Measurements from ENCODE around the gene PRR5L.

Gene PRR5L

GRCh38 chr11:36455658-36456111 lies 159.6 kb downstream of the PRR5L start:
- Histone ChIP-seq H3K27me3 (ENCODE audit: control insufficient read depth in 1 of 2, insufficient read depth in 1 of 2, low read length in 2 of 2) (no peaks in the 10 kb centered on the region), H3K4me1 (ENCODE audit: control insufficient read depth, insufficient read depth, low read depth, low read length) (peaks cover 55% of the 10 kb centered on the region), H3K27ac (ENCODE audit: low read length, poor library complexity, severe bottlenecking) (peak overlapping the region; percentile 98), H4K8ac (ENCODE audit: low read length) (peak overlapping the region; percentile 98), H3K4me3 (ENCODE audit: insufficient read depth in 1 of 2, low read depth in 1 of 2, low read length in 2 of 2) (no peak overlapping the region), H3K18ac (ENCODE audit: low read depth in 1 of 2, low read length in 2 of 2) (peak overlapping the region; percentile 91 to 97), H2AK5ac (ENCODE audit: low read length, severe bottlenecking) (peak overlapping the region; percentile 96), H3K23ac (ENCODE audit: low read length in 2 of 2) (peak overlapping the region in 1 of 2 experiments; percentile 76), H2BK12ac (ENCODE audit: low read length in 2 of 2) (peak overlapping the region; percentile 93 to 98), H3K36me3 (ENCODE audit: control insufficient read depth in 1 of 2, insufficient read depth in 2 of 2, low read depth in 1 of 2, low read length in 2 of 2) (peaks cover 0 to 57% of the 10 kb centered on the region in 2 experiments), H3K4ac (ENCODE audit: low read depth in 1 of 2, low read length in 2 of 2) (peak overlapping the region; percentile 62 to 95), H3K9ac (ENCODE audit: low read length) (peak overlapping the region; percentile 73), H3K4me2 (ENCODE audit: low read length, poor library complexity, severe bottlenecking) (no peak overlapping the region), H2BK5ac (ENCODE audit: low read depth, low read length, poor library complexity, severe bottlenecking) (peak overlapping the region; percentile 97), H2BK120ac (ENCODE audit: low read depth, low read length) (peak overlapping the region; percentile 99), H3K79me1 (replicated peaks; ENCODE audit: low read length, poor library complexity, severe bottlenecking) (peaks cover 14% of the 10 kb centered on the region), H2AFZ (ENCODE audit: low read depth, low read length) (no peak overlapping the region), H3K9me3 (ENCODE audit: control insufficient read depth, low read length) (no peaks in the 10 kb centered on the region), H2BK15ac (ENCODE audit: low read depth, poor library complexity, severe bottlenecking) (peak overlapping the region; percentile 98), H4K91ac (ENCODE audit: low read length) (peak overlapping the region; percentile 99), H3K14ac (ENCODE audit: low read length in 2 of 2) (no peak overlapping the region)
- 3% methylated on average over 10 of the region's 11 CpGs for WGBS
- DNase-seq: peak; percentile 99

DNA sequence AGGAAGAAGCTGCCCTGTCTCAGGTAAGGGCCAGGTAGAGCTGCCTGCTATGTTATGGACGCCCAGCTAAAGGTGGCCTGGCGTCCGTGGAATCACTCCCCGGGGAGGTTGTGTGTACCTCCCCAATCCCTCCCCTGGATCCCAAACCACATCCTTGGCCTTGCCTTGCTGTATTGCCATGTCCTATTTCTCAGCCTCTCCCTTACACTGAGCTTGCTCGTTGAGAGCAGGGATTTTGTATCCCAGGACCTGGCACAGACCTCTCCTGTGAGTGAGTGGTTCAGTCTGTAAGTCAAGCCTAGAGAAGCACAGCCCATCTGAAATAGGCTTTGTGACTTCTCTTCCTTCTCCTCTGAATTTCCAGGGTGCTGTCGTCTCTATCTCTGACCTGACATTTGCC lies 160.1 kb downstream of the PRR5L start:
- Histone ChIP-seq H3K4me2 (ENCODE audit: low read length, poor library complexity, severe bottlenecking) (no peak overlapping the region), H3K36me3 (ENCODE audit: control insufficient read depth in 1 of 2, insufficient read depth in 2 of 2, low read depth in 1 of 2, low read length in 2 of 2) (peaks cover 0 to 55% of the 10 kb centered on the region in 2 experiments), H2AK5ac (ENCODE audit: low read length, severe bottlenecking) (peak overlapping the region; percentile 97), H4K91ac (ENCODE audit: low read length) (peak overlapping the region; percentile 86), H3K9me3 (ENCODE audit: control insufficient read depth, low read length) (no peaks in the 10 kb centered on the region), H2AFZ (ENCODE audit: low read depth, low read length) (no peak overlapping the region), H3K14ac (ENCODE audit: low read length in 2 of 2) (peak overlapping the region in 1 of 2 experiments; percentile 85), H2BK5ac (ENCODE audit: low read depth, low read length, poor library complexity, severe bottlenecking) (peak overlapping the region; percentile 80), H2BK12ac (ENCODE audit: low read length in 2 of 2) (peak overlapping the region; percentile 93 to 98), H3K4me1 (ENCODE audit: control insufficient read depth, insufficient read depth, low read depth, low read length) (peaks cover 51% of the 10 kb centered on the region), H2BK120ac (ENCODE audit: low read depth, low read length) (peak overlapping the region; percentile 82), H3K79me1 (replicated peaks; ENCODE audit: low read length, poor library complexity, severe bottlenecking) (peaks cover 16% of the 10 kb centered on the region), H3K27me3 (ENCODE audit: control insufficient read depth in 1 of 2, insufficient read depth in 1 of 2, low read length in 2 of 2) (no peaks in the 10 kb centered on the region), H3K9ac (ENCODE audit: low read length) (peak overlapping the region; percentile 73), H4K8ac (ENCODE audit: low read length) (peak overlapping the region; percentile 98), H3K4me3 (ENCODE audit: insufficient read depth in 1 of 2, low read depth in 1 of 2, low read length in 2 of 2) (no peak overlapping the region), H3K18ac (ENCODE audit: low read depth in 1 of 2, low read length in 2 of 2) (peak overlapping the region; percentile 91 to 97), H2BK15ac (ENCODE audit: low read depth, poor library complexity, severe bottlenecking) (peak overlapping the region; percentile 82), H3K4ac (ENCODE audit: low read depth in 1 of 2, low read length in 2 of 2) (peak overlapping the region; percentile 62 to 95), H3K27ac (ENCODE audit: low read length, poor library complexity, severe bottlenecking) (peak overlapping the region; percentile 98), H3K23ac (ENCODE audit: low read length in 2 of 2) (peak overlapping the region in 1 of 2 experiments; percentile 76)
- DNase-seq: no peak
- WGBS: 30% methylated on average over 6 of the region's 6 CpGs

DNA sequence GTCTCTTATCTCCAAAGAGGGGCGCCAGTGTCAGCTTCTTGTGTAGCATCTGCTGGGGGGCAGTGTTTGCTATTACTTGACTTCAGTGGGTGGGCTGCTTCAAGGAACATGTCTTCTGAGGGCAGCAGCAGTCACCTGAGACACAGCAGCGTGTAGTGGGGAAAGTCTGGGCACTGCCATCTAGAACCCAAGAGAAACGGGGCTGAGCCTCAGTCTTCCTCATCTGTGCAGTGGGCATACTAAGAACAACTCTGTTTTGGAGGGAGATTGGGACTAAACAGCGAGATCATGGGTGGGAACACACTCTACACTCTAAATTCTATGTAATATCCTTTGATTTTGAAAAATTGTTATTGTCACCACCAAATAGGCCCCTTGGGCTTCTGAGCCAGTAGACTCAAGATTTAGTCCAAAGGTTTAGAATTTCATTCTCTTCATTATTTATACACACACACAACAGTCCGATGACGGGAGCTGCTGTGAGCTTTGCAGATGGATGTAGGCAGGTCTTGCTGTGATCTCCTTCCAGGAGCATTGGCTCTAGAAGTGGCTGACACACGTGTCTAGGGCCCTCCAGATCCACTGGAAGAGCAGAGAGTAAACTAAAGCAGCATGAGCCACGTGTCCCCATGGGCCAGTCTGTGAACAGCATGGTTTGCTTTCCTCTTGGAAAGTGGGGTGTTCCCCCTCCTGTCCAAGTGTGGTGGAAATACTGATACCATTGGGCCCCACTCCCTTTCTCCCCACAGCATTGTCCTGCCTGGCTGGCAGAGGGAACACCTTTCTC lies 162.2 kb downstream of the PRR5L start:
- Histone ChIP-seq H2BK120ac (ENCODE audit: low read depth, low read length) (no peak overlapping the region), H3K4ac (ENCODE audit: low read depth in 1 of 2, low read length in 2 of 2) (no peak overlapping the region), H3K18ac (ENCODE audit: low read depth in 1 of 2, low read length in 2 of 2) (peak overlapping the region in 1 of 2 experiments; percentile 1), H2BK15ac (ENCODE audit: low read depth, poor library complexity, severe bottlenecking) (no peak overlapping the region), H2AFZ (ENCODE audit: low read depth, low read length) (no peak overlapping the region), H3K14ac (ENCODE audit: low read length in 2 of 2) (no peak overlapping the region), H2BK5ac (ENCODE audit: low read depth, low read length, poor library complexity, severe bottlenecking) (no peak overlapping the region), H2AK5ac (ENCODE audit: low read length, severe bottlenecking) (peak overlapping the region; percentile 58), H3K36me3 (ENCODE audit: control insufficient read depth in 1 of 2, insufficient read depth in 2 of 2, low read depth in 1 of 2, low read length in 2 of 2) (peaks cover 0 to 57% of the 10 kb centered on the region in 2 experiments), H3K9ac (ENCODE audit: low read length) (no peak overlapping the region), H3K4me3 (ENCODE audit: insufficient read depth in 1 of 2, low read depth in 1 of 2, low read length in 2 of 2) (no peak overlapping the region), H3K4me1 (ENCODE audit: control insufficient read depth, insufficient read depth, low read depth, low read length) (peaks cover 46% of the 10 kb centered on the region), H2BK12ac (ENCODE audit: low read length in 2 of 2) (peak overlapping the region; percentile 12 to 18), H3K9me3 (ENCODE audit: control insufficient read depth, low read length) (no peaks in the 10 kb centered on the region), H4K91ac (ENCODE audit: low read length) (peak overlapping the region; percentile 19), H4K8ac (ENCODE audit: low read length) (no peak overlapping the region), H3K23ac (ENCODE audit: low read length in 2 of 2) (no peak overlapping the region), H3K27me3 (ENCODE audit: control insufficient read depth in 1 of 2, insufficient read depth in 1 of 2, low read length in 2 of 2) (no peaks in the 10 kb centered on the region), H3K4me2 (ENCODE audit: low read length, poor library complexity, severe bottlenecking) (no peak overlapping the region), H3K27ac (ENCODE audit: low read length, poor library complexity, severe bottlenecking) (no peak overlapping the region), H3K79me1 (replicated peaks; ENCODE audit: low read length, poor library complexity, severe bottlenecking) (peaks cover 28% of the 10 kb centered on the region)
- 95% methylated on average over 6 of the region's 8 CpGs for WGBS
- no peak for DNase-seq

DNA sequence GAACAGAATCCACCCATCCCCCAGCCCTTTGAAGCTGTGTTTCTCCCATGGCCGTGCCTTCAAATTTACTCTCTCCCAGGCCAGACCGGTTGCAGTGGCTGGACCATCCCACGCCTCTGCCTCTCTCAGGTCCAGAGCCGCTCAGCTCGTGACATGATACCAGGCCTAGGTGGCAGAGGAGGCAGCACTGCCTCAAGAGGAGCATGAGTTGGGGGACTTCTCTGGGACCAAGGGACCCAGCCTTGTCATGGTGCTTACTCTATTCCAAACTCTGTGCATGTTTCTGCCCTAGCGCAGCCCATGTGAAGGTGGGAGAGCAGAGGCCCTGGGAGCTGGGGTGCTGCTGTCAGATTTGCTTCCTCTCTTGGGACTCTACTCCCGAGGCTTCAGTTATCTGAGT lies 163.0 kb downstream of the PRR5L start:
- Histone ChIP-seq H3K27ac (ENCODE audit: low read length, poor library complexity, severe bottlenecking) (no peak overlapping the region), H3K36me3 (ENCODE audit: control insufficient read depth in 1 of 2, insufficient read depth in 2 of 2, low read depth in 1 of 2, low read length in 2 of 2) (peaks cover 0 to 51% of the 10 kb centered on the region in 2 experiments), H3K9ac (ENCODE audit: low read length) (no peak overlapping the region), H4K91ac (ENCODE audit: low read length) (peak overlapping the region; percentile 14), H2AFZ (ENCODE audit: low read depth, low read length) (no peak overlapping the region), H2BK5ac (ENCODE audit: low read depth, low read length, poor library complexity, severe bottlenecking) (no peak overlapping the region), H2BK15ac (ENCODE audit: low read depth, poor library complexity, severe bottlenecking) (peak overlapping the region; percentile 29), H3K4me1 (ENCODE audit: control insufficient read depth, insufficient read depth, low read depth, low read length) (peaks cover 43% of the 10 kb centered on the region), H2BK120ac (ENCODE audit: low read depth, low read length) (no peak overlapping the region), H3K4ac (ENCODE audit: low read depth in 1 of 2, low read length in 2 of 2) (no peak overlapping the region), H3K14ac (ENCODE audit: low read length in 2 of 2) (no peak overlapping the region), H4K8ac (ENCODE audit: low read length) (no peak overlapping the region), H3K4me3 (ENCODE audit: insufficient read depth in 1 of 2, low read depth in 1 of 2, low read length in 2 of 2) (no peak overlapping the region), H2BK12ac (ENCODE audit: low read length in 2 of 2) (peak overlapping the region in 1 of 2 experiments; percentile 73), H3K18ac (ENCODE audit: low read depth in 1 of 2, low read length in 2 of 2) (peak overlapping the region in 1 of 2 experiments; percentile 32), H3K79me1 (replicated peaks; ENCODE audit: low read length, poor library complexity, severe bottlenecking) (peaks cover 28% of the 10 kb centered on the region), H3K9me3 (ENCODE audit: control insufficient read depth, low read length) (no peaks in the 10 kb centered on the region), H3K27me3 (ENCODE audit: control insufficient read depth in 1 of 2, insufficient read depth in 1 of 2, low read length in 2 of 2) (no peaks in the 10 kb centered on the region), H2AK5ac (ENCODE audit: low read length, severe bottlenecking) (peak overlapping the region; percentile 49), H3K23ac (ENCODE audit: low read length in 2 of 2) (no peak overlapping the region), H3K4me2 (ENCODE audit: low read length, poor library complexity, severe bottlenecking) (no peak overlapping the region)
- DNase-seq: no peak
- WGBS: 90% methylated on average over 7 of the region's 7 CpGs

Data from mesenchymal stem cell (in vitro differentiated cells and primary cell).